Thyroid gland (tissue), 4 donors: ENCODE data around the gene PTRH1. TPM values are rescaled to one million over a fixed set of nuclear protein-coding genes. Genes with fewer than 3 reads are reported as not detected.
A peak's percentile ranks its signal among the peaks of the same experiment; 100 is the strongest.

Source experiments
- DNase-seq, 2 donors: peaks; one replicate each; pipeline ENCODE4 v3.0.0-alpha.2; 2019
- H3K27ac ChIP-seq, 3 donors: fragments of 200-600 bp; sonication (generic); 1 replicate in 2 of 3; 2 replicates in 1 of 3; pipeline ENCODE4 v1.5.1; 2016 to 2019; ENCODE audit warnings: mild to moderate bottlenecking in 1 of 3, moderate library complexity in 1 of 3
- H3K27me3 ChIP-seq: fragments of 200-600 bp; sonication (generic); one replicate; pipeline ENCODE4 v1.5.1; 2019
- H3K36me3 ChIP-seq, 2 donors: fragments of 200-600 bp; sonication (generic); one replicate each; pipeline ENCODE4 v1.5.1; 2016 to 2019
- H3K4me1 ChIP-seq, 2 donors: fragments of 200-600 bp; sonication (generic); one replicate each; pipeline ENCODE4 v1.5.1; 2017 to 2019
- H3K4me3 ChIP-seq, 3 donors: fragments of 200-600 bp; sonication (generic); replicated peaks in 1 of 3; 1 replicate in 2 of 3; 2 replicates in 1 of 3; pipeline ENCODE4 v1.5.1; 2016; ENCODE audit warnings: mild to moderate bottlenecking in 1 of 3
- H3K9me3 ChIP-seq: fragments of 200-600 bp; sonication (generic); one replicate; pipeline ENCODE4 v1.5.1; 2017
- POLR2A ChIP-seq, 2 donors: fragments of 450-650 bp; IDR thresholded peaks; one replicate each; pipeline ENCODE4 v1.6.1; 2017; ENCODE audit warnings: antibody characterized with exemption in 2 of 2, mild to moderate bottlenecking in 2 of 2, moderate library complexity in 1 of 2
- WGBS, 2 donors: methylation state at CpG; one replicate each; pipeline ENCODE4 v1.1.5; 2017; 5-methylcytosine and 5-hydroxymethylcytosine counted together
- intact Hi-C: fragments of 100-400 bp; cut with DNase I; formaldehyde crosslinking; loops from one replicate; pipeline ENCODE4 v1.15.1; 2023
- total RNA-seq, 4 donors: library from RNA; depleted of rRNA; stranded (reverse); fragments of >200 nt; gene quantifications; one replicate each; pipeline ENCODE4 v1.2.3, GENCODE V29; 2016
- TF ChIP-seq, protein P1 (sequence below), 6 experiments: fragments of 200-600 bp in 3 of 6; fragments of 450-650 bp in 3 of 6; sonication (generic) in 3 of 6; IDR thresholded peaks; one replicate each; pipeline ENCODE4 v1.5.1; 2016 to 2019; ENCODE audit warnings: antibody characterized with exemption in 6 of 6, mild to moderate bottlenecking in 2 of 6, inconsistent platforms in 1 of 6, moderate library complexity in 1 of 6

PTRH1 gene
- total RNA-seq, 4 donors from 2014 or later, result 24.1 to 64.3 (median 43.4) TPM

DNA sequence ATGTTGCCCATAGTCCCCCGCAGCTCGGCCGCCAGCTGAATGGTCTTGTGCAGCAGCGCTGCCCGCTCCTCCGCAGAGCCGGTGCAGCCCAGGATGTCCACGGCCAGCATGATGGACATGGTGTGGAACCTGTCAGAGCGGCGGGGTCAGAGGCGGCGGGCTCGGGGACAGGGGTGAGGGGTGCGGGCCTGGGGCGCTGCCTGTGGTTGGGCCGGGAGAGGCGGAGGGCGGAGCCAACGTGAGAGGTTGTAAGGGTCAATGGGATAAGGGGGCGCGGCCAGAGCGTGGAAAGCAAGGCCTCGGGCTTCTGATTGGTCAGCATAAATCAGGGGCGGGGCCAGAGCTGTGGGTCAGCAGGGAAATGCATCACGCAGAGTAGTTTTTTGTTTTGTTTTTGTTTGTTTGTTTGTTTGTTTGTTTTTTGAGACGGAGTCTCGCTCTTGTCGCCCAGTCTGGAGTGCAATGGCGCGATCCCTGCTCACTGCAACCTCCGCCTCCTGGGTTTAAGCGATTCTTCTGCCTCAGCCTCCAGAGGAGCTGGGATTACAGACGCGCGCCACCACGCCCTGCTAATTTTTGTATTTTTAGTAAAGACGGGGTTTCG is 26.5 kb upstream of the PTRH1 start:
- WGBS, 2 donors, result 41 to 53% methylated on average over 15 to 34 of the region's 38 CpGs

DNA sequence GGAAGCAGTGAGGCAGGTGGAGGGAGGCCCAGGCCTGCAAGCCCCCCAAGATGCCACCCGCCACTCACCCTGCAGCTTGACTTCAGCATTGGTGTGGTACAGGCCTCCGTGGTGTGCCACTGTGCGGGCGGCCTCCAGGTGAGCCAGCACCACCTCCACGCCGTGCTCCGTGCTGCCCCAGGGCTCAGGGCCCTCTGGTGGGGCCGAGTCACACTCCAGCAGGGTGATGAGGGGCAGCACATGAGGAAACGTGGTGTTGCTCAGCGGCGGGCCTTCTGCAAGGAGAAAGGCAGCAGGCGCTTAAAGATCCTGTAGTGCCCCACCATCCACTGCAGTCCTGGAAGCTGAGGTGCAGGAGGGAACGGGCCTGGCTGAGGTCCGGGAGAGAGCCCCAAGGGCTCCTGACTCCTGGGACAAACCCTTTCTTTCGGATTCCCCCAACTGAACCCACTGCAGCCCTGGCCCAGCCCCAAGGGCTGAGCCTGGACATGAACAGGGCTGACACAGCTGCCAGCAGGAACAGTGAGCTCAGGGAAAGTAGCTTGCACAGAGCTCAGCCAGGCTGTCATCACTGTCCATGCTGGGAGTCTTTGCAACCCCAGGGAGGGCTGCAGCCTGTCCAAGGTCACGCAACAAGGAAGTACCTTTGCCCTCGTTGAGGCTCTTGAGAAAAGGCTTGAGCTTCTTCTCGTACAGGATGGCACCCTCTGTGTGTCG is 24.3 kb upstream of the PTRH1 start:
- DNase-seq, result no peak

More for the DNA sequence above, 26.5 kb upstream of the PTRH1 start:
- Histone ChIP-seq H3K4me1 (peaks cover 7% of the 10 kb centered on the region in 2 donors), H3K27me3 (no peaks in the 10 kb centered on the region), H3K4me3 (no peak overlapping the region), H3K27ac (no peak overlapping the region), H3K36me3 (peaks cover 0 to 18% of the 10 kb centered on the region in 2 donors), H3K9me3 (no peaks in the 10 kb centered on the region)
- TF ChIP-seq POLR2A (IDR thresholded peaks at IDR 0.05), result no peak
- TF ChIP-seq, protein P1, sequence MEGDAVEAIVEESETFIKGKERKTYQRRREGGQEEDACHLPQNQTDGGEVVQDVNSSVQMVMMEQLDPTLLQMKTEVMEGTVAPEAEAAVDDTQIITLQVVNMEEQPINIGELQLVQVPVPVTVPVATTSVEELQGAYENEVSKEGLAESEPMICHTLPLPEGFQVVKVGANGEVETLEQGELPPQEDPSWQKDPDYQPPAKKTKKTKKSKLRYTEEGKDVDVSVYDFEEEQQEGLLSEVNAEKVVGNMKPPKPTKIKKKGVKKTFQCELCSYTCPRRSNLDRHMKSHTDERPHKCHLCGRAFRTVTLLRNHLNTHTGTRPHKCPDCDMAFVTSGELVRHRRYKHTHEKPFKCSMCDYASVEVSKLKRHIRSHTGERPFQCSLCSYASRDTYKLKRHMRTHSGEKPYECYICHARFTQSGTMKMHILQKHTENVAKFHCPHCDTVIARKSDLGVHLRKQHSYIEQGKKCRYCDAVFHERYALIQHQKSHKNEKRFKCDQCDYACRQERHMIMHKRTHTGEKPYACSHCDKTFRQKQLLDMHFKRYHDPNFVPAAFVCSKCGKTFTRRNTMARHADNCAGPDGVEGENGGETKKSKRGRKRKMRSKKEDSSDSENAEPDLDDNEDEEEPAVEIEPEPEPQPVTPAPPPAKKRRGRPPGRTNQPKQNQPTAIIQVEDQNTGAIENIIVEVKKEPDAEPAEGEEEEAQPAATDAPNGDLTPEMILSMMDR (IDR thresholded peaks at IDR 0.05), result no peak
- DNase-seq, result peak; percentile 61 to 72
- intact Hi-C loops, result no loop called here

GRCh38 chr9:127738666-127739065 is 23.2 kb upstream of the PTRH1 start:
- H3K9me3 ChIP-seq, result no peaks in the 10 kb centered on the region
- 85% methylated on average over 11 to 13 of the region's 13 CpGs for WGBS, 2 donors
- H3K27me3 ChIP-seq, result no peaks in the 10 kb centered on the region
- H3K4me3 ChIP-seq, result no peak overlapping the region
- no peak for DNase-seq
- H3K27ac ChIP-seq, result no peak overlapping the region
- H3K4me1 ChIP-seq, result peaks cover 11 to 14% of the 10 kb centered on the region in 2 donors
- intact Hi-C loops, result loop anchor here (5.0 kb wide), 3 partner anchors 44 to 179 kb away; partner anchors contain the start of gene ST6GALNAC4
- TF ChIP-seq, protein P1 (IDR thresholded peaks at IDR 0.05), result no peak
- TF ChIP-seq POLR2A (IDR thresholded peaks at IDR 0.05), result no peak
- peaks cover 0 to 15% of the 10 kb centered on the region in 2 donors for H3K36me3 ChIP-seq

More for the DNA sequence above, 24.3 kb upstream of the PTRH1 start:
- Histone ChIP-seq H3K27me3 (no peaks in the 10 kb centered on the region), H3K36me3 (peaks cover 0 to 18% of the 10 kb centered on the region in 2 donors), H3K4me1 (peaks cover 7% of the 10 kb centered on the region in 2 donors), H3K9me3 (no peaks in the 10 kb centered on the region), H3K27ac (peak overlapping the region in 2 of 3 donors; percentile 21 to 40), H3K4me3 (no peak overlapping the region)
- intact Hi-C loops, result loop anchor here (5.0 kb wide), 3 partner anchors 43 to 178 kb away; partner anchors contain the start of gene ST6GALNAC4
- 82% methylated on average over 16 to 19 of the region's 19 CpGs for WGBS, 2 donors
- TF ChIP-seq, protein P1 (IDR thresholded peaks at IDR 0.05), result no peak
- TF ChIP-seq POLR2A (IDR thresholded peaks at IDR 0.05), result no peak

- peaks cover 4% of the 10 kb centered on the region in 2 donors for H3K36me3 ChIP-seq
- no peak overlapping the region for H3K4me3 ChIP-seq
- no peak for DNase-seq
- no peak overlapping the region for H3K27ac ChIP-seq
- H3K4me1 ChIP-seq, result peaks cover 4 to 7% of the 10 kb centered on the region in 2 donors
- H3K9me3 ChIP-seq, result no peaks in the 10 kb centered on the region
- 15 to 19% methylated on average over 12 to 15 of the region's 15 CpGs for WGBS, 2 donors
- no peaks in the 10 kb centered on the region for H3K27me3 ChIP-seq
- TF ChIP-seq, protein P1 (IDR thresholded peaks at IDR 0.05), result no peak
- TF ChIP-seq POLR2A (IDR thresholded peaks at IDR 0.05), result no peak
- intact Hi-C loops, result loop anchor here (5.0 kb wide), 3 partner anchors 47 to 182 kb away; partner anchors contain the start of gene ST6GALNAC4
Measured at GRCh38 chr9:127735530-127736185, 20.2 kb upstream of the PTRH1 start.
